A549 (cell line): ENCODE results near the gene GALR3. TPM values are rescaled to one million over a fixed set of nuclear protein-coding genes. Genes with fewer than 3 reads are reported as not detected.

Experiments used
- ATAC-seq, 2 experiments: fragments of 200-7000 bp in 1 of 2; fragments of >200 bp in 1 of 2; cut with Nextera tagmentation in 1 of 2; cut with Tn5 transposase in 1 of 2; 3 replicates each; pipeline versions ENCODE4 v1.8.0 to v1.9.1; 2018 to 2020; ENCODE audit warnings: mild to moderate bottlenecking in 1 of 2, moderate library complexity in 1 of 2
- CTCF ChIA-PET: fragments of 300-600 bp; sonication (Branson Sonifier 250); formaldehyde crosslinking; extraction: SDS; loops from one replicate; lab custom pipeline; 2021; ENCODE audit warnings: antibody characterized with exemption, inconsistent platforms; lab: Yijun Ruan, JAX
- POLR2A ChIA-PET: fragments of 350-600 bp; formaldehyde crosslinking; extraction: SDS; loops from one replicate; lab custom pipeline; 2021; ENCODE audit warnings: antibody characterized with exemption, inconsistent platforms; lab: Yijun Ruan, JAX
- DNase-seq, 2 experiments: peaks; one replicate each; pipeline versions ENCODE4 v3.0.0 to v3.0.0-alpha.2; 2011 to 2016; ENCODE audit warnings: low read depth in 1 of 2, low spot score in 1 of 2
- FAIRE-seq: peaks from 2 replicates; lab custom pipeline; 2011; peaks lifted over from hg19 to GRCh38; lab: Jason Lieb, UNC
- H3K27ac ChIP-seq, 2 experiments: fragments of >200 bp; sonication (Bioruptor Twin); formaldehyde crosslinking; 3 replicates each; pipeline ENCODE4 v1.5.1; 2016 to 2017
- H3K4me1 ChIP-seq: fragments of >200 bp; sonication (Bioruptor Twin); formaldehyde crosslinking; 3 replicates; pipeline ENCODE4 v1.6.1; 2016
- H3K4me2 ChIP-seq: fragments of >200 bp; sonication (Bioruptor Twin); formaldehyde crosslinking; 3 replicates; pipeline ENCODE4 v1.6.1; 2016
- H3K4me3 ChIP-seq: fragments of >200 bp; sonication (Bioruptor Twin); formaldehyde crosslinking; 3 replicates; pipeline ENCODE4 v1.5.1; 2016
- H3K9me3 ChIP-seq: fragments of >200 bp; sonication (Bioruptor Twin); formaldehyde crosslinking; 3 replicates; pipeline ENCODE4 v1.6.1; 2016
- CBX2 ChIP-seq: fragments of 200-600 bp; sonication (generic); IDR thresholded peaks from 2 replicates; pipeline ENCODE4 v1.6.1; 2016; ENCODE audit warnings: low read depth, mild to moderate bottlenecking, borderline replicate concordance
- CEBPB ChIP-seq, 2 experiments: fragments of >200 bp in 1 of 2; sonication (Bioruptor Twin) in 1 of 2; formaldehyde crosslinking in 1 of 2; IDR thresholded peaks; 2 replicates each; pipeline ENCODE4 v1.6.1; 2012 to 2016
- CHD2 ChIP-seq: fragments of 150-350 bp; IDR thresholded peaks from 2 replicates; pipeline ENCODE4 v1.6.1; 2014; ENCODE audit warnings: low read length; ENCODE audit not compliant: partially characterized antibody
- E2F6 ChIP-seq: IDR thresholded peaks from 2 replicates; pipeline ENCODE4 v1.6.1; 2012; ENCODE audit warnings: low read depth, borderline replicate concordance
- EHF ChIP-seq: fragments of 250-450 bp; sonication (Bioruptor Pico); IDR thresholded peaks from 2 replicates; pipeline ENCODE4 v1.5.0; 2020; ENCODE audit warnings: mild to moderate bottlenecking
- ELK1 ChIP-seq: fragments of 150-350 bp; IDR thresholded peaks from 2 replicates; pipeline ENCODE4 v1.6.1; 2014; ENCODE audit warnings: low read depth, mild to moderate bottlenecking, low read length
- FOXS1 ChIP-seq: fragments of 250-450 bp; sonication (Bioruptor Pico); IDR thresholded peaks from 2 replicates; pipeline ENCODE4 v1.5.0; 2020; ENCODE audit warnings: mild to moderate bottlenecking, moderate library complexity
- GATA3 ChIP-seq: IDR thresholded peaks from 2 replicates; pipeline ENCODE4 v1.6.1; 2012; ENCODE audit warnings: borderline replicate concordance
- HES2 ChIP-seq: fragments of >200 bp; sonication (Bioruptor Twin); formaldehyde crosslinking; IDR thresholded peaks from 2 replicates; pipeline ENCODE4 v1.6.1; 2016
- HOXA7 ChIP-seq: fragments of 250-450 bp; sonication (Bioruptor Pico); IDR thresholded peaks from 2 replicates; pipeline ENCODE4 v1.5.0; 2020; ENCODE audit warnings: mild to moderate bottlenecking, moderate library complexity
- KDM1A ChIP-seq: fragments of 200-600 bp; sonication (generic); IDR thresholded peaks from 2 replicates; pipeline ENCODE4 v1.6.1; 2016; ENCODE audit warnings: low read depth, mild to moderate bottlenecking
- KDM5A ChIP-seq: fragments of 200-600 bp; sonication (generic); IDR thresholded peaks from 2 replicates; pipeline ENCODE4 v1.6.1; 2016; ENCODE audit warnings: antibody characterized with exemption, mild to moderate bottlenecking
- MAZ ChIP-seq: fragments of 150-350 bp; IDR thresholded peaks from 2 replicates; pipeline ENCODE4 v1.6.1; 2014; ENCODE audit warnings: antibody characterized with exemption, low read depth, low read length, borderline replicate concordance
- NFE2L2 ChIP-seq: fragments of 150-350 bp; conservative IDR thresholded peaks from 2 replicates; pipeline ENCODE4 v1.6.1; 2014; ENCODE audit warnings: low read length
- PBX3 ChIP-seq: IDR thresholded peaks from 2 replicates; pipeline ENCODE4 v1.6.1; 2012
- PHF8 ChIP-seq: fragments of 200-600 bp; sonication (generic); IDR thresholded peaks from 2 replicates; pipeline ENCODE4 v1.6.1; 2016; ENCODE audit warnings: low read depth, mild to moderate bottlenecking, antibody characterized with exemption, moderate library complexity, borderline replicate concordance
- POLR2A ChIP-seq: IDR thresholded peaks from 2 replicates; pipeline ENCODE4 v1.6.1; 2012; ENCODE audit warnings: mild to moderate bottlenecking, low read length
- POLR2AphosphoS2 ChIP-seq: conservative IDR thresholded peaks from 2 replicates; pipeline ENCODE4 v1.6.1; 2012; ENCODE audit warnings: low read length, improper control_type of control experiment, inconsistent platforms
- RCOR1 ChIP-seq: fragments of 150-350 bp; IDR thresholded peaks from 2 replicates; pipeline ENCODE4 v1.6.1; 2014; ENCODE audit warnings: antibody characterized with exemption, low read length, low read depth
- RFX5 ChIP-seq: fragments of 450-650 bp; IDR thresholded peaks from 2 replicates; pipeline ENCODE4 v1.7.1; 2014; ENCODE audit warnings: antibody characterized with exemption, mild to moderate bottlenecking, moderate library complexity
- RNF2 ChIP-seq: fragments of 200-600 bp; sonication (generic); IDR thresholded peaks from 2 replicates; pipeline ENCODE4 v1.6.1; 2016; ENCODE audit warnings: low read depth, mild to moderate bottlenecking, antibody characterized with exemption, moderate library complexity, borderline replicate concordance
- ZFP36 ChIP-seq: fragments of 450-650 bp; IDR thresholded peaks from 2 replicates; pipeline ENCODE4 v1.6.1; 2014; ENCODE audit warnings: borderline replicate concordance; ENCODE audit not compliant: partially characterized antibody
- ZNF302 ChIP-seq: fragments of 250-450 bp; sonication (Bioruptor Pico); IDR thresholded peaks from 2 replicates; pipeline ENCODE4 v1.9.0; 2021; ENCODE audit warnings: inconsistent platforms, mild to moderate bottlenecking, moderate library complexity
- ZSCAN20 ChIP-seq: fragments of 250-450 bp; sonication (Bioruptor Pico); IDR thresholded peaks from 2 replicates; pipeline ENCODE4 v1.8.0; 2022; ENCODE audit warnings: mild to moderate bottlenecking, moderate library complexity
- WGBS: methylation state at CpG from one replicate; pipeline ENCODE4 v1.1.6; 2017; ENCODE audit errors: missing lambda C conversion rate; 5-methylcytosine and 5-hydroxymethylcytosine counted together
- polyA minus RNA-seq: library from RNA; depleted of rRNA, polyadenylated mRNA; stranded (reverse); fragments of >200 nt; gene quantifications from 2 replicates; pipeline ENCODE4 v1.2.3, GENCODE V29; 2011; rRNA and poly(A)+ RNA removed
- polyA plus RNA-seq, 4 experiments: library from polyadenylated mRNA; depleted of rRNA in 3 of 4; stranded (reverse); fragments of >200 nt; fragmentation: RNase III in 1 of 4; extraction: RNeasy Plus Mini Kit Qiagen cat#74134 plus additional on column Dnase treatment in 1 of 4; gene quantifications; 2 replicates in 3 of 4; 3 replicates in 1 of 4; pipeline ENCODE4 v1.2.3, GENCODE V29; 2011 to 2017

GALR3 gene
- polyA plus RNA-seq (2011; rRNA removed) = not detected in 2 replicates
- polyA plus RNA-seq (2012; cell fraction: cytosol; rRNA removed) = not detected in 2 replicates
- 0.06 TPM in 1 of 2 replicates, not detected in the other for polyA plus RNA-seq (2012; cell fraction: nucleus; rRNA removed)
- not detected in 3 replicates for polyA plus RNA-seq (2017; fragmentation: RNase III; extraction: RNeasy Plus Mini Kit Qiagen cat#74134 plus additional on column Dnase treatment)
- not detected in 2 replicates for polyA minus RNA-seq

- WGBS = 86% methylated on average over 7 of the region's 21 CpGs
Observed at GRCh38 chr22:37823134-37823985, at the start of gene GALR3. Gene GALR3, plus strand, starts transcription at chr22:37823382. Its CDS starts 25 bp downstream, at chr22:37823407.

GRCh38 chr22:37774728-37775127 lies 48.5 kb upstream of the GALR3 start:
- FAIRE-seq (no peak), DNase-seq (no peak), ATAC-seq (no peak)
- CTCF ChIA-PET = interaction anchor here (0.9 to 2.6 kb wide), 2 partner anchors 18 to 132 kb away, joined by 3 to 9 read pairs; no protein-coding TSS in a partner anchor
- no peaks in the 10 kb centered on the region for H3K9me3 ChIP-seq
- no peak overlapping the region for H3K27ac ChIP-seq
- H3K4me3 ChIP-seq = no peak overlapping the region
- WGBS = 86% methylated on average over 1 of the region's 3 CpGs
- POLR2A ChIA-PET = no interaction called here
- H3K4me1 ChIP-seq = peaks cover 11% of the 10 kb centered on the region; the same call in 2 of the 3 replicates
- TF ChIP-seq CBX2 (no peak), NFE2L2 (no peak), CEBPB (IDR thresholded peaks at IDR 0.05) (no peak)
- H3K4me2 ChIP-seq = no peak overlapping the region

More at GRCh38 chr22:37823134-37823985, at the start of gene GALR3:
- no peak for FAIRE-seq
- ChIA-PET POLR2A (interaction anchor here (0.5 kb wide), 1 partner anchor 11 kb away, joined by 3 read pairs; no protein-coding TSS in a partner anchor), CTCF (interaction anchor here (0.6 to 3.9 kb wide), 6 partner anchors 9 to 142 kb away, joined by 3 to 18 read pairs (median 4); partner anchors contain the start of gene GCAT)
- no peak within 1 kb of the TSS for H3K4me2 ChIP-seq
- no peak for DNase-seq
- ATAC-seq = peak in 1 of 2 experiments; percentile 7; a peak in 3 of 6 replicates
- no peaks in the 10 kb centered on the region for H3K9me3 ChIP-seq
- H3K4me1 ChIP-seq = no peaks in the 10 kb centered on the region
- H3K4me3 ChIP-seq = no peak within 1 kb of the TSS
- TF ChIP-seq KDM1A = no peak
- TF ChIP-seq EHF = no peak
- no peak for TF ChIP-seq RFX5
- no peak for TF ChIP-seq MAZ
- no peak for TF ChIP-seq RNF2
- TF ChIP-seq CHD2 = no peak
- no peak for TF ChIP-seq POLR2AphosphoS2
- TF ChIP-seq POLR2A = no peak
- no peak for TF ChIP-seq HES2
- TF ChIP-seq HOXA7 = no peak
- no peak for TF ChIP-seq ZNF302 (CRISPR knock-in tag)
- H3K27ac ChIP-seq = no peak within 1 kb of the TSS

- Histone ChIP-seq H3K4me1 (peaks cover 11% of the 10 kb centered on the region; the same call in 2 of the 3 replicates), H3K4me3 (no peak overlapping the region), H3K9me3 (no peaks in the 10 kb centered on the region), H3K27ac (no peak overlapping the region), H3K4me2 (no peak overlapping the region)
- FAIRE-seq (no peak), ATAC-seq (no peak), DNase-seq (no peak)
- CTCF ChIA-PET = interaction anchor here (0.9 to 1.4 kb wide), 8 partner anchors 8 to 115 kb away, joined by 3 to 6 read pairs (median 3); no protein-coding TSS in a partner anchor
- WGBS = 79% methylated on average over 17 of the region's 17 CpGs
- TF ChIP-seq EHF (no peak), E2F6 (no peak)
- POLR2A ChIA-PET = no interaction called here
Observed at GRCh38 chr22:37775785-37776638, 47.2 kb upstream of the GALR3 start.

GRCh38 chr22:37776639-37777005 lies 46.6 kb upstream of the GALR3 start:
- FAIRE-seq (no peak), ATAC-seq (no peak), DNase-seq (no peak)
- ChIA-PET POLR2A (no interaction called here), CTCF (interaction anchor here (0.9 to 1.4 kb wide), 3 partner anchors 9 to 116 kb away, joined by 3 to 6 read pairs (median 4); no protein-coding TSS in a partner anchor)
- no peak overlapping the region for H3K27ac ChIP-seq
- H3K4me2 ChIP-seq = no peak overlapping the region
- H3K4me1 ChIP-seq = peaks cover 11% of the 10 kb centered on the region; the same call in 2 of the 3 replicates
- 84% methylated on average over 10 of the region's 10 CpGs for WGBS
- H3K4me3 ChIP-seq = no peak overlapping the region
- no peaks in the 10 kb centered on the region for H3K9me3 ChIP-seq
- no peak for TF ChIP-seq EHF
- no peak for TF ChIP-seq GATA3
- no peak for TF ChIP-seq FOXS1
- TF ChIP-seq ZNF302 (CRISPR knock-in tag) = no peak
- TF ChIP-seq PHF8 = no peak
- no peak for TF ChIP-seq ZFP36
- no peak for TF ChIP-seq ELK1
- no peak for TF ChIP-seq RCOR1
- no peak for TF ChIP-seq PBX3
- TF ChIP-seq KDM5A = no peak
- TF ChIP-seq ZSCAN20 = no peak
- TF ChIP-seq KDM1A = no peak
